HepG2 (cell line): ENCODE results near the gene TMEM129. TPM values are rescaled to one million over a fixed set of nuclear protein-coding genes. Genes with fewer than 3 reads are reported as not detected.
A peak's percentile ranks its signal among the peaks of the same experiment; 100 is the strongest.

Experiments
- AKAP8 ChIP-seq: sonication (generic); formaldehyde crosslinking; IDR thresholded peaks from 2 replicates; pipeline ENCODE4 v1.5.1; 2020; ENCODE audit warnings: mild to moderate bottlenecking, missing genetic modification reagents
- ATF5 ChIP-seq: sonication (generic); formaldehyde crosslinking; IDR thresholded peaks from 2 replicates; pipeline ENCODE4 v1.4.0; 2020; ENCODE audit warnings: mild to moderate bottlenecking, low read depth, missing genetic modification reagents
- ELF1 ChIP-seq: sonication (generic); formaldehyde crosslinking; IDR thresholded peaks from 2 replicates; pipeline ENCODE4 v1.4.0; 2020; ENCODE audit warnings: missing genetic modification reagents
- FOXO4 ChIP-seq: sonication (generic); formaldehyde crosslinking; conservative IDR thresholded peaks from 2 replicates; pipeline ENCODE4 v1.8.1; 2023; ENCODE audit warnings: missing genetic modification reagents
- GABPA ChIP-seq, 2 experiments: IDR thresholded peaks; 2 replicates each; pipeline ENCODE4 v1.6.1; 2011 to 2016; ENCODE audit warnings: low read depth in 2 of 2, low read length in 1 of 2, missing biosample characterization in 1 of 2, missing genetic modification characterization in 1 of 2
- HOXA3 ChIP-seq: sonication (generic); formaldehyde crosslinking; IDR thresholded peaks from 2 replicates; pipeline ENCODE4 v1.5.0; 2020; ENCODE audit warnings: missing genetic modification reagents
- JARID2 ChIP-seq: sonication (generic); formaldehyde crosslinking; IDR thresholded peaks from 2 replicates; pipeline ENCODE4 v1.8.1; 2023; ENCODE audit warnings: missing genetic modification reagents, inconsistent platforms; ENCODE audit not compliant: insufficient replicate concordance
- KDM1A ChIP-seq: IDR thresholded peaks from 2 replicates; pipeline ENCODE4 v1.6.1; 2016; ENCODE audit warnings: missing compliant biosample characterization
- LCORL ChIP-seq, 2 experiments: fragments of 450-650 bp in 1 of 2; sonication (generic) in 1 of 2; formaldehyde crosslinking in 1 of 2; IDR thresholded peaks; 2 replicates each; pipeline versions ENCODE4 v1.5.0 to v1.6.1; 2017 to 2020; ENCODE audit warnings: antibody characterized with exemption in 1 of 2, missing genetic modification reagents in 1 of 2
- NR1H2 ChIP-seq: sonication (generic); formaldehyde crosslinking; IDR thresholded peaks from 2 replicates; pipeline ENCODE4 v1.8.1; 2022; ENCODE audit warnings: low read depth, missing genetic modification reagents, borderline replicate concordance
- RBAK ChIP-seq: sonication (generic); formaldehyde crosslinking; IDR thresholded peaks from 2 replicates; pipeline ENCODE4 v1.5.1; 2020; ENCODE audit warnings: mild to moderate bottlenecking, missing genetic modification reagents
- RFXANK ChIP-seq: IDR thresholded peaks from 2 replicates; pipeline ENCODE4 v1.6.1; 2016
- SRSF4 ChIP-seq: fragments of 200-400 bp; formaldehyde crosslinking; IDR thresholded peaks from one replicate; pipeline ENCODE4 v1.6.1; 2018; ENCODE audit warnings: mild to moderate bottlenecking, low read depth, low read length, moderate library complexity; ENCODE audit not compliant: poor library complexity, severe bottlenecking
- SYNCRIP ChIP-seq: fragments of 200-400 bp; formaldehyde crosslinking; IDR thresholded peaks from 2 replicates; pipeline ENCODE4 v1.6.1; 2018; ENCODE audit warnings: mild to moderate bottlenecking, low read depth, low read length; ENCODE audit not compliant: insufficient read depth
- YY1 ChIP-seq: IDR thresholded peaks from 2 replicates; pipeline ENCODE4 v1.6.1; 2011; ENCODE audit warnings: low read length, low read depth, moderate library complexity, mild to moderate bottlenecking; ENCODE audit not compliant: insufficient read depth, insufficient replicate concordance
- ZC3H13 ChIP-seq: sonication (generic); formaldehyde crosslinking; IDR thresholded peaks from 2 replicates; pipeline ENCODE4 v1.8.1; 2023; ENCODE audit warnings: mild to moderate bottlenecking, missing genetic modification reagents, moderate library complexity
- ZNF101 ChIP-seq: sonication (generic); formaldehyde crosslinking; IDR thresholded peaks from 2 replicates; pipeline ENCODE4 v1.4.0; 2020; ENCODE audit warnings: mild to moderate bottlenecking, low read depth, missing genetic modification reagents, borderline replicate concordance
- ZNF234 ChIP-seq: sonication (generic); formaldehyde crosslinking; conservative IDR thresholded peaks from 2 replicates; pipeline ENCODE4 v1.5.1; 2020; ENCODE audit warnings: mild to moderate bottlenecking, missing genetic modification reagents
- ZNF326 ChIP-seq: sonication (generic); formaldehyde crosslinking; IDR thresholded peaks from 2 replicates; pipeline ENCODE4 v1.4.0; 2020; ENCODE audit warnings: missing genetic modification reagents, borderline replicate concordance
- ZNF343 ChIP-seq: sonication (generic); formaldehyde crosslinking; IDR thresholded peaks from 2 replicates; pipeline ENCODE4 v1.4.0; 2020; ENCODE audit warnings: mild to moderate bottlenecking, missing genetic modification reagents
- ZNF414 ChIP-seq: sonication (generic); formaldehyde crosslinking; IDR thresholded peaks from 2 replicates; pipeline ENCODE4 v1.5.0; 2020; ENCODE audit warnings: missing genetic modification reagents
- ZNF468 ChIP-seq: sonication (generic); formaldehyde crosslinking; IDR thresholded peaks from 2 replicates; pipeline ENCODE4 v1.8.0; 2022; ENCODE audit warnings: mild to moderate bottlenecking, moderate library complexity, missing genetic modification reagents
- ZNF543 ChIP-seq: sonication (generic); formaldehyde crosslinking; IDR thresholded peaks from 2 replicates; pipeline ENCODE4 v1.4.0; 2020; ENCODE audit warnings: mild to moderate bottlenecking, missing genetic modification reagents
- ZNF557 ChIP-seq: sonication (generic); formaldehyde crosslinking; IDR thresholded peaks from 2 replicates; pipeline ENCODE4 v1.4.0; 2020; ENCODE audit warnings: missing genetic modification reagents
- ZNF598 ChIP-seq: sonication (generic); formaldehyde crosslinking; IDR thresholded peaks from 2 replicates; pipeline ENCODE4 v1.5.1; 2020; ENCODE audit warnings: mild to moderate bottlenecking, missing genetic modification reagents, borderline replicate concordance
- ZNF766 ChIP-seq: sonication (generic); formaldehyde crosslinking; IDR thresholded peaks from 2 replicates; pipeline ENCODE4 v1.5.0; 2020; ENCODE audit warnings: missing genetic modification reagents, borderline replicate concordance
- polyA plus RNA-seq, 8 experiments: library from polyadenylated mRNA; depleted of rRNA in 3 of 8; stranded (reverse) in 7 of 8; unstranded in 1 of 8; fragments of >200 nt; fragmentation: Illumina TruSeq in 4 of 8; extraction: Trizol in 4 of 8; gene quantifications; 2 replicates each; pipeline versions ENCODE4 v1.2.1 to v1.2.3, GENCODE V29; 2011 to 2016; ENCODE audit warnings: low read depth in 4 of 8, missing spikeins in 1 of 8, mixed read lengths in 1 of 8; ENCODE audit not compliant: insufficient read depth in 1 of 8
- total RNA-seq, 5 experiments: library from RNA; depleted of rRNA; stranded (reverse); fragments of >200 nt; fragmentation: Illumina TruSeq; extraction: Trizol; gene quantifications; 2 replicates each; pipeline ENCODE4 v1.2.3, GENCODE V29; 2016; ENCODE audit warnings: low read depth in 1 of 5

TMEM129 gene
- total and polyA plus RNA-seq, 2 of the 13 experiments (the other 11 are each of a cell fraction or from before 2014, with no cell fraction given): 19.0 to 25.8 TPM

- TF ChIP-seq LCORL (IDR thresholded peaks at IDR 0.05) (no peak), LCORL (CRISPR knock-in tag; IDR thresholded peaks at IDR 0.05) (peak; percentile 94; the same call in 1 of the 2 replicates), YY1 (peak; percentile 4), JARID2 (CRISPR knock-in tag) (no peak), ZNF543 (CRISPR knock-in tag) (peak; percentile 10; the same call in 1 of the 2 replicates), ZC3H13 (peak; percentile 4; the same call in 1 of the 2 replicates), ZNF598 (CRISPR knock-in tag) (no peak), SYNCRIP (no peak), GABPA (IDR thresholded peaks at IDR 0.05; ENCODE audit: low read depth, low read length) (no peak), GABPA (CRISPR knock-in tag; IDR thresholded peaks at IDR 0.05; ENCODE audit: low read depth) (no peak), ZNF101 (CRISPR knock-in tag) (no peak), ZNF326 (CRISPR knock-in tag) (peak; percentile 95), HOXA3 (CRISPR knock-in tag) (peak; percentile 57), RBAK (CRISPR knock-in tag) (no peak), ZNF557 (CRISPR knock-in tag) (peak; percentile 66; the same call in 1 of the 2 replicates), NR1H2 (CRISPR knock-in tag) (no peak), ZNF414 (CRISPR knock-in tag) (peak; percentile 63), FOXO4 (CRISPR knock-in tag) (0 out of 2 replicates have a peak, but pooled peaks have one; percentile 82), ATF5 (CRISPR knock-in tag) (0 out of 2 replicates have a peak, but pooled peaks have one; percentile 25), ZNF343 (CRISPR knock-in tag) (peak; percentile 39; the same call in 1 of the 2 replicates), ELF1 (0 out of 2 replicates have a peak, but pooled peaks have one; percentile 8), RFXANK (CRISPR knock-in tag) (0 out of 2 replicates have a peak, but pooled peaks have one; percentile 32), ZNF766 (CRISPR knock-in tag) (peak; percentile 58; the same call in 1 of the 2 replicates), AKAP8 (peak; percentile 88), ZNF234 (CRISPR knock-in tag) (0 out of 2 replicates have a peak, but pooled peaks have one; percentile 58), KDM1A (CRISPR knock-in tag) (0 out of 2 replicates have a peak, but pooled peaks have one; percentile 45), ZNF468 (CRISPR knock-in tag) (no peak), SRSF4 (no peak)
Observed at GRCh38 chr4:1766106-1767060, 45.3 kb upstream of the TMEM129 start (continued).
